GM18909 (cell line): Measurements from ENCODE around the gene STXBP3.
"Not testable (repeated sequence)": the region's sequence is repeated elsewhere in the genome, so short reads cannot be mapped to it uniquely, and the experiment has no call there.

Experiments used
- ATAC-seq: cut with Tn5 transposase; IDR thresholded peaks from one replicate; pipeline ENCODE4 v1.9.1; 2021; ENCODE audit warnings: mild to moderate bottlenecking; ENCODE audit not compliant: unreplicated experiment, poor library complexity

Gene STXBP3

DNA sequence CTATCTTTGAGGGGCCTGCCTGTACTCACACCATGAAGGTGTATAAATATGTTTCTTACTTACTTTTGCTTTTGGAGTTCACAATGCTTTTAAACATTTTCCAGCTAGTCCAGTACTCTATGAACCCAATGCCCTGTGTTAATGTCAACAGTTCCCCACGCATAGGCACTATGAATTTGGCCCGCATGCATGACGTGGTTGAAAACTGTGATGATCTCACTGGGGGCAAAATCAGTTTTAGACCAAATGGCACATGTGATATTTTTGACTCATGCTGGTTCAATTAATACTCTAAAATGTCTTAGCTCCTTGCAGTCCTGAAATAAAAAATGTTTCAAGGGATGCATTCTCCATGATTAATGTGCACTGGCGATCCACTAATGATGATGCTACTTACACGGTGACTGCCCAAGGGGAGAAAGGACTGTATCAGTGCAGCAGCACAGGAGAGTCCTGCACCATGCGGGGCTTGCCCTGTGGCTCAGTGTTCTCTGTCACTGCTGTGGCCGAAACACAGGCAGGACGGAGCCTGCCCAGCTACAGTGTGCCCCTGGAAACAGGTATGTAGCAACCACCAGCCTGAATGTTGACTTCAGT, 18.0 kb upstream of the STXBP3 start:
- no peak for ATAC-seq

DNA sequence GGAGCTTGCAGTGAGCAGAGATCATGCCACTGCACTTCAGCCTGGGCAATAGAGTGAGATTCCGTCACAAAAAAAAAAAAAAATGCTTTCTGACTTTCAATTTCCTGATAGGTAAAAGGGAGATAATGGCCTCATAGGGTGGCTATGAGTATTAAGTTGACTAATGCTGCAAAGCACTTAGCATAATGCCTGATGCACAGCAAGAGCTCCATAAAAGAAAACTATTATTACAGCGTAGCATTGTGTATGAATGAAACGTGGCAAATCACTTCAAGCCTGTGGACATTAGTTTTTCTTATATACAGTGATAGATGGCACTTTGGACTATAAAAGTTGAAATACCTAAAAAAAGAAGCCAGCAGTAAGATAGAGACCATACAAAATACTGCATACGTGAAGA, 17.0 kb upstream of the STXBP3 start:
- ATAC-seq = no peak

DNA sequence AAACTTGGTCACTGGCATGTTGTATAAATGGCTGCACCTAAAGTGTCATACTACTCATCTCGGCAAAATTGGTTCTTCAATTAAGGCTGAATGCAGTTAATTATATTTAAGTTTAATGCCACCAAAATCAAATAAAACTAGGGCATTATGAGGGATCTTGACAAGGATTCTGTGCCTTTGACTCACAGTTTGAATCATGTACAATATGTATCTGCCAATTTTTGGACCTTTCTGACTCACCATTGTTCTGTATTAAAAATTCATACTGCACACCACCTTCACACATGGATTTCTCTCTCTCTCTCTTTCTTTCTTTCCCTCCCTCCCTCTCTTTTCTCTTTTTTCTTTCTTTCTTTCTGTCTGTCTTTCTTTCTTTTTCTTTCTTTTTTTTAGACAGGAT, 14.1 kb upstream of the STXBP3 start:
- no peak for ATAC-seq

DNA sequence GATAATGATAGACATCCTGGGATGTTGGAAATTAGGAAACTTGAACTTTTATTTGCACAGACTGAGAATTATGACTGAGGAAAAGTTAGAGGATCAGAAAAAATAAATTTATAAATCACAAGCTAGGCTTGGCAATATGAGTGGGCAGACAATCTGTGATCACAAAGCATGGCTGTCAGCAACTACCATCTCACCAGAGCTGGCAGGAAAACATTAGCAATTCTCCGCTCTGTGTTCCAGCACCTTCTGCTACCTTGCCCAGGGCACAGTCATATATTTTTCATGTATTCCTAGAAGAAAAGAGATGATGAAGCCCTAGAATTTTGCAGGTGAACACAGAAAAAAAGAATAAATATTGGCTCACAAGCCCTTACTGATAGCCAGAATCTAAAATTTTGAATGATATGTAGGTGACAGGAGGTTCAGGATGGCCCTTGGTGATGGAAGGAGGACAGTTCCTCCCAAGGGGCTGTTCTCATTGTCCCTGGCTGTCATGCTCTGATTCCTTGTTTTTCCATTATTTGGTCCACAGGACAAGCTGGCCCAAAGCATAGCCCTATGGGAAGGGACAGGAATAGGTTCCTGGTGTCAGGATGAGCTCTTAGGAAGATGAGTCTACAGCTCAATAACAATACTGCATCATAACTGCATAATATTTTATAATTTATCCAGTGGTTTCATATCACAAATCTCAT, 12.2 kb upstream of the STXBP3 start:
- ATAC-seq = no peak

DNA sequence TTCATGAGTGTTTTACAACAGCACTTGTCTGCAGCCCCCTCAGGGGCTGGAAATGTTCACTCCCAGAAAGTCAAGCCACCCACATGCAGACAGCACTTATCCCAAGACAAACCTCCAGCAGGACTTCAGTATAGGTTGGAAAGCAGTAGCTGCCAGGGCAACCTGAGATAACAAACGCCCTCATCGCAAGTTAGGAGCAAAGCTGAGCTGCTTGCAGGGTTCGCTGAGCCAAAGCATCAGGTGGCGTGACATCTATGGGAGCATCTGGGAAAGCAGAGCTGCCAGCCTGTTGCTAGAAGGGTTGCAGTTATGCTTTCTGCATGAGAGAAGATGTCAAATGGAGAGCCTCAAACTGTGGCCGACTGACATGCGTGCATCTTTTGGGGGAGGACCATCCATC, 4.2 kb upstream of the STXBP3 start:
- no peak for ATAC-seq

DNA sequence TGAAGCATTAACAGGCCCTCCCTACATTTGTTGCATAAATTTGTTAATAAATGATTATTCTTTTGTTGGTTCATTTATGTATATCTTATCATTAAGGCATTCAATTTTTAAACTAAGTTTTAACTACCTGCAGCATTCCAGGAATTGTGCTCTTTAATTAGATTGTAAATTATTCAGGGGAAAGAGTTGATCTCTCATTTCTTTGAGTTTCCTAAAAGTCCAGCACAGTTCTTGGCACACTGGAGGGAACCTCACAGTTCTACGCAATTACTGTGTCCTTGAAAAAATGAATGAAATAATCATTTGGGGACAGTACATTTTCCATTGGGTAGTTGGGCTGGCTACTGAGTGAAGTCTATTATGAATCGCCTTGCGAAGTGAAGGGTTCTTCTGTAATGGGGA, 493 bp upstream of the STXBP3 start:
- no peak for ATAC-seq

DNA sequence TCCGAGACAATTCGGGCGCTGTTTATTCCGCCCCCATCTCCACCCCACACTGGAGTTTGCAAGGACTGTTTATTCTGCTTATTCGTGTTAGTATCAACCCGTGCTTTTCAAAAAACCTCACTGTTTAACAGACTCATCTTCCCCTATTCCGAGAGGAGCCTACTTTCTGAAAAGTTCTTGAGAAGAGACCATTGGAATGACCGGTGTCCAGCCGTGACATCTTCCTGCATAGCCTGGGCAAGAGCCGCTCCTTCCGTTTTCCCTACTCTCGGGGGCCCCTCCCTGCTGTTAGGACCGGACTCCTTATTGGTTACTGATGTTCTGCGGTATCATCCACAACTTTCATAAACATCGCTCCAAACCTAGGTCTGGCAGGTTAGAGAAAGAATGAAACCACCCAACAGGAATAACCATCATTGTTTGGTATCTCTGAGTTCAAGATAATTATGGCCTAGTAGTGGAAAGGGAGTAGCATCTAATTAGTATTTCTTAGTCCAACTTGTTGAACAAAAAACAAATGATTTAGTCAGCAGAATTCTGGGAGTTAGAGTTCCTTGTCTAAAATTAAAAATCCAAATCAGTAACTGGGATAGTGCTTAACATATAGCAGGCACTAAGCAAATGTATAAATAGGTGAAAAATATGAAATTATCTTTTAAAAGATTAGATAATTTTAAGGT, 837 bp downstream of the STXBP3 start:
- ATAC-seq = peak; percentile 34

DNA sequence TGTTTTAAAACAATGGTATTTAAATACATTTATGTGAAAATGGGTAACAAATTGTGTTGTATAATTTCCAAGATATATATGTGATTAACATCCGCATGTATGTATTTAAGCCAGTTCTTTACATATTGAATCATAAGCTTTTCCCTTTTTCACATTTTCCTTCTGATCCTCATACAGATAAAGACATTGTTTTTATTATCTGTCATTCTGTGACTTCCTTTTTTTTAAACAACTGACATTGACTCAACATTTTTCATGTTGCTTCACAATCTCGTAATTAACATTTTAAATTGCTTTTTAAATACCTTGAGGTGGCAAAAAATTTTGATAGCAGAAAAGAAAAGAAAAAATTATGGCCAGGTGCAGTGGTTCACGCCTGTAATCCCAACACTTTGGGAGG, 1.4 kb downstream of the STXBP3 start:
- ATAC-seq = no peak

DNA sequence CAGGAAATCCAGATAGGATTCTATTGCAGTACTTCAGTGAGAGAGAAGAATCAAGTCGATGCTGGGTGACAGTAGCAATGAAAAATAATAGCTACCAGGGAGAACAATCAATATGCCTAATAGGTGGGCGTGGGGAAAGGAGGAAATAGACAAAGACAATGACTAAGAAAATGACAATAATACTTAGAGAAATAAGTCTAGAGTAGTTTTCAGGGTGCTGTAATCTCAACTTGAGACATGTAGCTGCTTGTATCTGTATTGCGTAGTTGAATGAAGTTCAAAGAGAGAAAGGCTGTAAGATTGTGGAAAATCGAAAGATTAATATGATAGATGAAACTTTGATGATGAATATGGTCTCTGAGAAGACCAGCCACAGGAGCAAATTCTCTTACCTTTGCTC, 2.6 kb downstream of the STXBP3 start:
- no peak for ATAC-seq

DNA sequence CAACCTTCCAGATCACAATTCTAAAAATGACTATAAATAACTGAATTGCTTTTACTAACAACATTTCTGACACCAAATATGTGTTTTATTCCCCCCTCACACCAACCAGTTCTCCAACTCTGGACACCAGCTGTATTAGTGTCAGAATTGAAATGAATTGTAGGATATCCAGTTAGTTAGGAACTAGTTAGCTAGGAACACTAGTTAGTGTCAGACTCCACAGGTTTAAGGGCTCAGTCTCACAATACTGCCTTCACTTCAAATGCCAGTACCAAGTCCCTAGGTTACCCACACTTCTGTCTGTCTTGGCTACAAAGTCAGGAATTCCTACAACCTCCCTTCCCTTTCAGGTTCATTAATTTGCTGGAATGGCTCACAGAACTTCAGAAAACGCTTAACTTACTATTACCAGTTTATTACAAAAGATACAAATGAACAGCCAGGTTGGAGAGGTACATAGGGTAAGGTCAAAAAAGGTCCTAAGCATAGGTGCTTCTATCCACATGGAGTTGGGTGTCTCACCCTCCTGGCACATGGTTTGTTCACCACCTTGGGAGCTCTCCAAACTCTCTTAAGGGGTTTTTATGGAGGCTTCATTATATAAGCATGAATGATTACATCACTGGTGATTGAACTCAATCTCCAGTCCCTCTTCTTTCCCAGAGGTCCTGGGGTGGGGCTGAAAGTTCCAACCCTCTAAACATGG, 4.2 kb downstream of the STXBP3 start:
- no peak for ATAC-seq

DNA sequence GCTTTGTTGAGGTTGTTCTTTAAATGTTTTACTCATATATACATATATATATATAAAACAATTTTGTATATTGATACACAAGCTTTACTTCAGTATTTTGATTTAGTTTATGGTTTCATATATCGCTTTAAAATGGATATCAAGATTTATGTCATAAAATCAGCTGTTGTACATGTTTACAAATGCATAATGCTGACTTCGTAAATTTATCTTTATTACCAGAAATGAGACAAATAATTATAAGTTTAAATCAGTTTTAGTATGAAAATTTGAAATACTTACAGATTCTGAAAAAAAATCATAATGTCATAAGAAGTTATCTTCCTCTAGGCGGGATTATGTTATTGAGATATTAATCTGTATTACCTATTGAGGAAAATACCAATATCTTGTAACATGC, 6.9 kb downstream of the STXBP3 start:
- no peak for ATAC-seq

DNA sequence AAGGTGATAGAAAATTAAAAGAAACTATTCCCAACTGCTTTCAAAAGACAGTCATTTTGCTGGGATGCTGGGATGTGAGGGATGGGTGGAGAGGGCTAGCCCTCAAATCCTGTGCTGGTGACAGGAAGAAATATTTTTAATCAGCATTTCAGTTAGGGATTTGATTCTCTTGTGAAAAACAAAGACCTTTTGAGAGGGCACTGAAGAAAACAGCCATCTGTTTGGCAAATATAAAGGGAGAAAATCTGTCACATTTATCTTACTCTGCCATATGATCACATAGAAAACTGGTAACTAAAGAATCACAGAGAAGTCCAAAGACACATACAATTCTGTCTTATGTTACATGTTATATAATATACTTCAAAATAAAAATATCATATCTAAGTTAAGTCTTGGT, 12.3 kb downstream of the STXBP3 start:
- no peak for ATAC-seq

DNA sequence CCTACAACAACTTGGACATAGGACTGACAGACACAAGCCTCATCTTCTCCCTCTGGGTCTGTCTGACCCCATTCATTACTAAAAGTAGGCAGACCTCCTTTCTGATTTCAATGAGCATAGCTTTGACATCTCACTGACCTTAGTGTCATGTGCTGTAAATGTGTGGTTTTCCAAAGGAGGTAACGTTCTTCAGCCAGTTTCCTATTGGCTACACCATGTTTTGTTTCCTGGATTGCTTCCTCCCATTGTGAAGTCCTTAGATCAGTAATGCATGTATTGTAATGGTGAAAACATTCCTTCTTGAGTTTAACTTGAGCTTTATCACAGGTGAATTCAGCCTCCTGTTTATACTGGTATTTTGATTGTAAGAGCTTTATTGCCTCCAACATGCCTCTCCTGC, 20.6 kb downstream of the STXBP3 start:
- ATAC-seq = no peak

DNA sequence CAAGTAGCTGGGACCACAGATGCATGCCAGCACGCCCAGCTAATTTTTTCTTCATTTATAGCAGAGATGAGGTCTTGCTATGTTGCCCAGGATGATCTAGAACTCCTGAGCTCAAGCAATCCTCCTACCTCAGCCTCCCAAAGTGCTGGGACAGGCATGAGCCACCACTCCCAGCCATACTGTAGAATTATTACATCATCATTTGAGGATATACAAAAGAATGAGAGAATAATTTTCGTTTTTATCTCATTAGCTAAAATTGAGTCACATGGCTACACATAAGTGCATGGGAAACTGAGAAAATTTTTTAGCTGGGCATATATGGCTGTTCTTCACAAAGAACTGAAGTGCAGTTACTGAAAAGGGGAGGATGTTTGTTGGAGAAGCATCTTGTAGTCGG, 21.2 kb downstream of the STXBP3 start:
- no peak for ATAC-seq

DNA sequence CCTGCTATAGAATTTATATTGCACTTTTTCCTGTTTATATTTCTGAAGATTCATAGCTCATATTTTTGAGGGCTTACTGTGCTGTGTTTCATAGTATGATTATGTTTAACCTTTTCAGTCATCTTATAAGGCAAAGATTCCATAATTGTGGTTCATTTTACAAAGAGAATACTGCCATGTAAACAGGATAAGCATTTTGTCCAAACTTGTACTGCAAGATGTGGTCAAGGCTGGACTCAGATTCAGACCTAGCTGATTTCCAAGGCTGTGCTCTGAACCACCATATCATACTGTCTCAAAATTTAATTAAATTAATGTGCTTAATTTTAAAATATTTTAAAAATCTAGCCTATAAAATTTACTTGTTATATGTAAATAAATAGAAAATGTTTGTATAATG, 31.4 kb downstream of the STXBP3 start:
- ATAC-seq = no peak

DNA sequence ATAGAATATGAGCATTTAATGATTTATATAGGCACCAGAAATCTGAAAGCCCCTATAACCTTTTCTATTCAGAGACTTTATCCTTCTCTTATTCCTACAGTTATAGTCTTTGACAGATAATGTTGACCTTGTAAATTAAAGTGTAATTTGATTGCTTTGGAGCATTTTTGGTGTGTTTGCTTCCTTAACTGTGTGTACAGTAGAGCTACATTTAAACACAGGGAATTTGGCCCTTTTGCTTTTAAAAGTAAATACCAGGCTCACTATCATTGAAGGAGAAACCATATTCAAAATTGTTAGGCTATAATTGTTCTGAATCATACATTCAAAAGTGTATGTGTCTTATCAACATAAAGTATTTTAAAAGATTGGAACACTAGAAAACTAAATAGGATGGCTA, 33.0 kb downstream of the STXBP3 start:
- ATAC-seq = no peak

DNA sequence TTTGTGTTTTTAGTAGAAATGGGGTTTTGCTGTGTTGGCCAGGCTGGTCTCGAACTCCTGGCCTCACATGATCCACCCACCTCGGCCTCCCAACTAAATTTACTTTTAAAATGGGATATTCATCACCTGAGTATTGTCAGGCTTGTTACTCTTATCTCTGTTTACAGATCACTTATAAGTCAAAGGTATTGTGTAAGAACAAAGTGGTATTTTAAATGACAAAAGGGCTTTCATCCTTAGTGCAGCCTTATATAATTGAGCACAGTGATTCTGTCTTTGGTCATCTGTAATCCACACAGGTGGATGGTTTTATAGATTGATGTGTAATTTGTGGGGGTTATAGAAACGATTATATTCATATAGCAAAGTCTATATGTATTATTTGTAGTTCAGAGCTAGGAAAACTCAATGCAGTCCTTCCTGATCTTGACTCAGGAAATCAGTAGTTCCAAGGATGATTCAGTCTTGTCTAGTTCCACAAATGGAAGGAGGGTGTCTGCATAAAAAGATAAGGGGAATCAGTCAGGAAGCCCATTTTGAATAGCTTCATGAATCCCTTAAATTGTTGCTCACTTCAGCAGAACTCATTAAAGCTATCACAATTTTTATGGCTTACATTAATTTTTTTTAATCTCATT, 34.6 kb downstream of the STXBP3 start:
- no peak for ATAC-seq

DNA sequence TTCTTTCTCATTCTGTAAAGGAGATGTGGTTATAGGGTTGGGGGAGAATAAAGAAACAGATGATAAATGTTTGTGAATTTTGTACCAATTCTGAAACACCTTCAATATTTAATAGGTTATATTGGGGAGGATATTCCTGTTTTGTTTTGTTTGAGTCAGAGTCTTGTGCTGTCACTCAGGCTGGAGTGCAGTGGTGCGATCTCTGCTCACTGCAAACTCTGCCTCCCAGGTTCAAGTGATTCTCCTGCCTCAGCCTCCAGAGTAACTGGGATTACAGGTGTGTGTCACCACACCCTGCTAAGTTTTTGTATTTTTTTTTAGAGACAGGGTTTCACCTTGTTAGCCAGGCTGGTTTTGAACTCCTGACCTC, 35.1 kb downstream of the STXBP3 start:
- not testable (repeated sequence) for ATAC-seq

DNA sequence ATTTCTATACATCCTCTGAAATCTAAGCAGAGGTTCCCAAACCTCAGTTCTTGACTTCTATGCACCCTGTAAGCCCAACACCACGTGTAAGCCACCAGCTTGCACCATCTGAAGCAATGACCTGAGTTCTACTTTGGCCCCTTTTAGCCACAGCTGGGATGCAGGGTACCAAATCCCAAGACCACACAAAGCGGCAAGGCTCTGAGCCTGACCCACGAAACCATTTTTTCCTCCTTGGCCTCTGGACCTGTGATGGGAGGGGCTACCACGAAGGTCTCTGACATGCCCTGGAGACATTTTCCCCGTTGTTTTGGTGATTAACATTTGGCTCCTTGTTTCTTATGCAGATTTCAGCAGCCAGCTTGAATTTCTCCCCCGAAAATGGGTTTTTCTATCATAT, 38.8 kb downstream of the STXBP3 start:
- ATAC-seq = no peak

DNA sequence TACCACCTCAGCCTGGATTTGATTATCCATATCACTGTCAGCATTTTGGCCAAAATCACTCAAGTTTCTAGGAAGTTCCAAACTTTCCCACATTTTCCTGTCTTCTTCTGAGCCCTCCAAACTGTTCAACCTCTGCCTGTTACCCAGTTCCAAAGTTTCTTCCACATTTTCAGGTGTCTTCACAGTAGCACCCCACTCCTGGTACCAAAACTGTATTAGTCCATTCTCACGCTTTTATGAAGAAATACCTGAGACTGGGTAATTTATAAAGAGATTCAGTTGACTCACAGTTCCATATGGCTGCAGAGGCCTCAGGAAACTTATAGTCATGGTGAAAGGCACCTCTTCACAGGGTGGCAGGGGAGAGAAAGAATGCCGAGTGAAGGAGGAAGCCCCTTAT, 39.4 kb downstream of the STXBP3 start:
- ATAC-seq = no peak

DNA sequence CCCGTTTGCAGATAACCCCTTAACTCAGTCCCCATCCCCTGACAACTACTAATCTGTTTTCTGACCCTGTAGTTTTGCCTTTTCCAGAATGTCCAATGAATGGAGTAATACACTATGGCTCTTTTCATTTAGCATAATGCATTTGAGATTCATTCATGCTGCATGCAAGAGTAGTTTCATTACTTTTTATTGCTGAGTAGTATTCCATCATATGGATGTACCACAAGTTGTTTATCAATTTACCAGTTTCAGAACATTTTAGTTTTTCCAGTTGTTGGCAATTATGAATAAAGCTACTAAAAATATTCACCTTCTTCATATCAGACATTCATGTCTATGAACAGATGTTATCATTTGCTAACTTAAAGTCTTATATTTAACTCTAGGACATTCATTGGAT, 45.3 kb downstream of the STXBP3 start:
- no peak for ATAC-seq
